Muscle layer of colon (tissue), 2 donors: ENCODE results near the gene TTLL11.

Source experiments
- H3K27ac ChIP-seq: one replicate; pipeline ENCODE4 v1.7.0; 2013; ENCODE audit warnings: low read depth, mild to moderate bottlenecking, low read length, moderate library complexity
- H3K27me3 ChIP-seq, 2 donors: one replicate each; pipeline ENCODE4 v1.7.0; 2013; ENCODE audit warnings: low read length in 2 of 2, mild to moderate bottlenecking in 2 of 2; ENCODE audit not compliant: insufficient read depth in 2 of 2, control insufficient read depth in 1 of 2
- H3K36me3 ChIP-seq: one replicate; pipeline ENCODE4 v1.7.0; 2013; ENCODE audit warnings: mild to moderate bottlenecking, low read length; ENCODE audit not compliant: insufficient read depth
- H3K4me1 ChIP-seq: one replicate; pipeline ENCODE4 v1.7.0; 2013; ENCODE audit warnings: mild to moderate bottlenecking, low read length; ENCODE audit not compliant: insufficient read depth
- H3K4me3 ChIP-seq, 2 donors: one replicate each; pipeline ENCODE4 v1.7.0; 2013; ENCODE audit warnings: low read length in 2 of 2, low read depth in 1 of 2, mild to moderate bottlenecking in 1 of 2, moderate library complexity in 1 of 2
- H3K9ac ChIP-seq: one replicate; pipeline ENCODE4 v1.7.0; 2013; ENCODE audit warnings: low read length
- H3K9me3 ChIP-seq: one replicate; pipeline ENCODE4 v1.7.0; 2013; ENCODE audit warnings: mild to moderate bottlenecking, low read length
- donor health status: abdominal sarcoma.
- donor health status: Adenocarcinoma of cecum.

Gene TTLL11

GRCh38 chr9:121950866-121951265, 142.2 kb downstream of the TTLL11 start:
- Histone ChIP-seq H3K4me1 (no peaks in the 10 kb centered on the region), H3K27me3 (no peaks in the 10 kb centered on the region), H3K27ac (no peak overlapping the region), H3K36me3 (peaks cover 4% of the 10 kb centered on the region), H3K9ac (no peak overlapping the region), H3K9me3 (no peaks in the 10 kb centered on the region), H3K4me3 (no peak overlapping the region)

GRCh38 chr9:121950441-121950840, 142.7 kb downstream of the TTLL11 start:
- H3K27ac ChIP-seq = no peak overlapping the region
- no peaks in the 10 kb centered on the region for H3K9me3 ChIP-seq
- H3K36me3 ChIP-seq = peaks cover 4% of the 10 kb centered on the region
- H3K4me1 ChIP-seq = no peaks in the 10 kb centered on the region
- H3K4me3 ChIP-seq = no peak overlapping the region
- H3K27me3 ChIP-seq = no peaks in the 10 kb centered on the region
- H3K9ac ChIP-seq = no peak overlapping the region

GRCh38 chr9:121949766-121950165, 143.3 kb downstream of the TTLL11 start:
- no peaks in the 10 kb centered on the region for H3K27me3 ChIP-seq
- no peak overlapping the region for H3K27ac ChIP-seq

GRCh38 chr9:121949364-121949763, 143.7 kb downstream of the TTLL11 start:
- Histone ChIP-seq H3K27ac (no peak overlapping the region), H3K9me3 (no peaks in the 10 kb centered on the region), H3K4me1 (no peaks in the 10 kb centered on the region), H3K36me3 (peaks cover 4% of the 10 kb centered on the region), H3K27me3 (no peaks in the 10 kb centered on the region), H3K9ac (no peak overlapping the region), H3K4me3 (no peak overlapping the region)

More at GRCh38 chr9:121949766-121950165, 143.3 kb downstream of the TTLL11 start:
- no peak overlapping the region for H3K4me3 ChIP-seq
- peaks cover 4% of the 10 kb centered on the region for H3K36me3 ChIP-seq
- H3K9me3 ChIP-seq = no peaks in the 10 kb centered on the region
- no peak overlapping the region for H3K9ac ChIP-seq
- no peaks in the 10 kb centered on the region for H3K4me1 ChIP-seq

- H3K36me3 ChIP-seq = peaks cover 4% of the 10 kb centered on the region
- no peaks in the 10 kb centered on the region for H3K9me3 ChIP-seq
- no peaks in the 10 kb centered on the region for H3K27me3 ChIP-seq
- no peak overlapping the region for H3K9ac ChIP-seq
- no peak overlapping the region for H3K4me3 ChIP-seq
- H3K4me1 ChIP-seq = no peaks in the 10 kb centered on the region
- no peak overlapping the region for H3K27ac ChIP-seq
Observed at GRCh38 chr9:121947775-121948174, 145.3 kb downstream of the TTLL11 start.

GRCh38 chr9:121946465-121946864, 146.6 kb downstream of the TTLL11 start:
- Histone ChIP-seq H3K36me3 (peaks cover 4% of the 10 kb centered on the region), H3K27me3 (no peaks in the 10 kb centered on the region), H3K4me3 (no peak overlapping the region), H3K9me3 (no peaks in the 10 kb centered on the region), H3K9ac (no peak overlapping the region), H3K27ac (no peak overlapping the region), H3K4me1 (no peaks in the 10 kb centered on the region)

GRCh38 chr9:121945849-121946248, 147.3 kb downstream of the TTLL11 start:
- H3K27ac ChIP-seq = no peak overlapping the region
- no peaks in the 10 kb centered on the region for H3K9me3 ChIP-seq
- H3K36me3 ChIP-seq = peaks cover 4% of the 10 kb centered on the region
- H3K4me1 ChIP-seq = no peaks in the 10 kb centered on the region
- no peak overlapping the region for H3K4me3 ChIP-seq
- H3K27me3 ChIP-seq = no peaks in the 10 kb centered on the region
- H3K9ac ChIP-seq = no peak overlapping the region

GRCh38 chr9:121945281-121945680, 147.8 kb downstream of the TTLL11 start:
- H3K4me1 ChIP-seq = no peaks in the 10 kb centered on the region
- H3K9ac ChIP-seq = no peak overlapping the region
- peaks cover 4% of the 10 kb centered on the region for H3K36me3 ChIP-seq
- no peak overlapping the region for H3K27ac ChIP-seq
- no peak overlapping the region for H3K4me3 ChIP-seq
- H3K27me3 ChIP-seq = no peaks in the 10 kb centered on the region
- H3K9me3 ChIP-seq = no peaks in the 10 kb centered on the region

- no peaks in the 10 kb centered on the region for H3K9me3 ChIP-seq
- H3K4me1 ChIP-seq = no peaks in the 10 kb centered on the region
- peaks cover 4% of the 10 kb centered on the region for H3K36me3 ChIP-seq
- H3K4me3 ChIP-seq = no peak overlapping the region
- no peak overlapping the region for H3K9ac ChIP-seq
- H3K27me3 ChIP-seq = no peaks in the 10 kb centered on the region
- H3K27ac ChIP-seq = no peak overlapping the region
Observed at GRCh38 chr9:121944711-121945191, 148.4 kb downstream of the TTLL11 start.

- no peaks in the 10 kb centered on the region for H3K27me3 ChIP-seq
- H3K9me3 ChIP-seq = no peaks in the 10 kb centered on the region
Observed at GRCh38 chr9:121943463-121943862, 149.6 kb downstream of the TTLL11 start.

GRCh38 chr9:121942866-121943382, 150.2 kb downstream of the TTLL11 start:
- H3K9ac ChIP-seq = no peak overlapping the region
- no peak overlapping the region for H3K27ac ChIP-seq
- H3K9me3 ChIP-seq = no peaks in the 10 kb centered on the region
- H3K27me3 ChIP-seq = no peaks in the 10 kb centered on the region
- H3K4me3 ChIP-seq = no peak overlapping the region
- H3K4me1 ChIP-seq = no peaks in the 10 kb centered on the region
- no peaks in the 10 kb centered on the region for H3K36me3 ChIP-seq

More at GRCh38 chr9:121943463-121943862, 149.6 kb downstream of the TTLL11 start:
- Histone ChIP-seq H3K27ac (no peak overlapping the region), H3K4me1 (no peaks in the 10 kb centered on the region), H3K4me3 (no peak overlapping the region), H3K9ac (no peak overlapping the region), H3K36me3 (no peaks in the 10 kb centered on the region)

GRCh38 chr9:121942313-121942712, 150.8 kb downstream of the TTLL11 start:
- Histone ChIP-seq H3K4me3 (no peak overlapping the region), H3K9ac (no peak overlapping the region), H3K4me1 (no peaks in the 10 kb centered on the region), H3K27me3 (no peaks in the 10 kb centered on the region), H3K27ac (no peak overlapping the region), H3K36me3 (no peaks in the 10 kb centered on the region), H3K9me3 (no peaks in the 10 kb centered on the region)
